ENCODE data around the gene HDDC2. TPM values are rescaled to one million over a fixed set of nuclear protein-coding genes. Genes with fewer than 3 reads are reported as not detected.
"Not testable (repeated sequence)": the region's sequence is repeated elsewhere in the genome, so short reads cannot be mapped to it uniquely, and the experiment has no call there.

HDDC2 gene
- total RNA-seq, 2 donors from 2014 or later = 40.7 to 45.6 TPM

- intact Hi-C loops (cut with DNase I, micrococcal nuclease); ATAC-seq; DNase-seq: not testable (repeated sequence)
Observed at GRCh38 chr6:125280370-125281035, 21.3 kb downstream of the HDDC2 start.

GRCh38 chr6:125279961-125280360, 21.8 kb downstream of the HDDC2 start:
- ATAC-seq (no peak), DNase-seq (no peak)
- intact Hi-C loops (cut with DNase I, micrococcal nuclease) = no loop called here

- intact Hi-C loops (cut with DNase I, micrococcal nuclease) = no loop called here
- DNase-seq = no peak
- ATAC-seq = no peak
Observed at GRCh38 chr6:125277838-125278237, 23.9 kb downstream of the HDDC2 start.

GRCh38 chr6:125275779-125276178, 26.0 kb downstream of the HDDC2 start:
- DNase-seq (no peak), ATAC-seq (no peak)
- intact Hi-C loops (cut with DNase I, micrococcal nuclease) = no loop called here

- peak; percentile 85 for ATAC-seq
- DNase-seq = no peak
- intact Hi-C loops (cut with DNase I, micrococcal nuclease) = no loop called here
Observed at GRCh38 chr6:125274935-125275334, 26.8 kb downstream of the HDDC2 start.

- peak; percentile 51 for ATAC-seq
- intact Hi-C loops (cut with DNase I, micrococcal nuclease) = no loop called here
- DNase-seq = peak in 1 of 2 donors; percentile 70
Observed at GRCh38 chr6:125273965-125274364, 27.8 kb downstream of the HDDC2 start.

GRCh38 chr6:125273251-125273650, 28.5 kb downstream of the HDDC2 start:
- DNase-seq (no peak), ATAC-seq (no peak)
- intact Hi-C loops (cut with DNase I, micrococcal nuclease) = no loop called here

GRCh38 chr6:125271486-125272159, 30.1 kb downstream of the HDDC2 start:
- intact Hi-C loops (cut with DNase I, micrococcal nuclease) = no loop called here
- no peak for DNase-seq
- ATAC-seq = no peak

GRCh38 chr6:125270380-125270779, 31.4 kb downstream of the HDDC2 start:
- no peak for DNase-seq
- ATAC-seq = no peak
- intact Hi-C loops (cut with DNase I, micrococcal nuclease) = no loop called here

- intact Hi-C loops (cut with DNase I, micrococcal nuclease) = no loop called here
- DNase-seq (no peak), ATAC-seq (peak; percentile 77)
Observed at GRCh38 chr6:125269328-125269985, 32.3 kb downstream of the HDDC2 start.

GRCh38 chr6:125268765-125269164, 33.0 kb downstream of the HDDC2 start:
- DNase-seq (no peak), ATAC-seq (peak; percentile 52)
- intact Hi-C loops (cut with DNase I, micrococcal nuclease) = no loop called here

- DNase-seq (no peak), ATAC-seq (no peak)
- intact Hi-C loops (cut with DNase I, micrococcal nuclease) = no loop called here
Observed at GRCh38 chr6:125267806-125268523, 33.8 kb downstream of the HDDC2 start.

- intact Hi-C loops (cut with DNase I, micrococcal nuclease) = no loop called here
- DNase-seq (no peak), ATAC-seq (no peak)
Observed at GRCh38 chr6:125264476-125264875, 37.3 kb downstream of the HDDC2 start.

- ATAC-seq = no peak
Observed at GRCh38 chr6:125262016-125263013, 39.5 kb downstream of the HDDC2 start.

GRCh38 chr6:125259354-125259736, 42.4 kb downstream of the HDDC2 start:
- ATAC-seq = no peak
- DNase-seq = no peak
- intact Hi-C loops (cut with DNase I, micrococcal nuclease) = no loop called here

More at GRCh38 chr6:125262016-125263013, 39.5 kb downstream of the HDDC2 start:
- DNase-seq = no peak
- intact Hi-C loops (cut with DNase I, micrococcal nuclease) = no loop called here

- intact Hi-C loops (cut with DNase I, micrococcal nuclease) = no loop called here
- DNase-seq (no peak), ATAC-seq (no peak)
Observed at GRCh38 chr6:125258651-125259353, 43.0 kb downstream of the HDDC2 start.

- no peak for ATAC-seq
- intact Hi-C loops (cut with DNase I, micrococcal nuclease) = no loop called here
Observed at GRCh38 chr6:125257351-125257750, 44.4 kb downstream of the HDDC2 start.

GRCh38 chr6:125255201-125255600, 46.6 kb downstream of the HDDC2 start:
- DNase-seq (no peak), ATAC-seq (no peak)
- intact Hi-C loops (cut with DNase I, micrococcal nuclease) = no loop called here

More at GRCh38 chr6:125257351-125257750, 44.4 kb downstream of the HDDC2 start:
- DNase-seq = no peak
